CD4-positive, alpha-beta T cell treated with Interleukin-15 for 1 hour (primary cell): Measurements from ENCODE around the gene HHAT.

ENCODE experiments used
- DNase-seq: peaks from one replicate; pipeline ENCODE4 v3.0.0-alpha.2; 2020

HHAT gene

GRCh38 chr1:210695026-210695425 is 366.3 kb downstream of the HHAT start:
- DNase-seq: no peak

- no peak for DNase-seq
These were observed 368.0 kb downstream of the HHAT start for GRCh38 chr1:210696709-210697108.

- no peak for DNase-seq
These were observed 368.5 kb downstream of the HHAT start for GRCh38 chr1:210697185-210697584.

GRCh38 chr1:210698661-210699060 is 370.0 kb downstream of the HHAT start:
- no peak for DNase-seq

- no peak for DNase-seq
These were observed 371.4 kb downstream of the HHAT start for GRCh38 chr1:210700083-210700482.

GRCh38 chr1:210700511-210700910 is 371.8 kb downstream of the HHAT start:
- DNase-seq: no peak

- DNase-seq: no peak
These were observed 373.8 kb downstream of the HHAT start for GRCh38 chr1:210702506-210702905.

- no peak for DNase-seq
These were observed 374.9 kb downstream of the HHAT start for GRCh38 chr1:210703593-210703992.

- DNase-seq: no peak
These were observed 376.4 kb downstream of the HHAT start for GRCh38 chr1:210705086-210705485.

GRCh38 chr1:210706246-210706645 is 377.5 kb downstream of the HHAT start:
- no peak for DNase-seq

GRCh38 chr1:210707300-210708240 is 378.9 kb downstream of the HHAT start:
- DNase-seq: no peak

GRCh38 chr1:210709701-210710100 is 381.0 kb downstream of the HHAT start:
- DNase-seq: no peak

GRCh38 chr1:210711825-210712612 is 383.3 kb downstream of the HHAT start:
- no peak for DNase-seq

GRCh38 chr1:210715072-210715471 is 386.4 kb downstream of the HHAT start:
- no peak for DNase-seq

GRCh38 chr1:210722410-210723081 is 393.8 kb downstream of the HHAT start:
- DNase-seq: no peak

GRCh38 chr1:210723646-210724045 is 394.9 kb downstream of the HHAT start:
- no peak for DNase-seq

- DNase-seq: no peak
These were observed 396.1 kb downstream of the HHAT start for GRCh38 chr1:210724768-210725167.
